Activated T-helper 17 cell treated with anti-CD3 and anti-CD28 coated beads, Interleukin-2, amount 50 U/mL, for 72 hours (primary cell): ENCODE results near the gene ZNF106. TPM values are rescaled to one million over a fixed set of nuclear protein-coding genes. Genes with fewer than 3 reads are reported as not detected.

Experiments
- ATAC-seq: fragments of 150-1000 bp; cut with Tn5 transposase; replicated peaks from 2 replicates; pipeline ENCODE4 v1.10.0; 2021; ENCODE audit warnings: mild to moderate bottlenecking, moderate library complexity
- H3K27ac Mint-ChIP-seq: one replicate; pipeline ENCODE4 v1.8.0; 2022; ENCODE audit warnings: mixed read lengths
- H3K27me3 Mint-ChIP-seq: one replicate; pipeline ENCODE4 v1.8.0; 2022; ENCODE audit warnings: mixed read lengths
- H3K36me3 Mint-ChIP-seq: one replicate; pipeline ENCODE4 v1.8.0; 2022; ENCODE audit warnings: low read depth, mild to moderate bottlenecking, mixed read lengths
- H3K4me1 Mint-ChIP-seq: one replicate; pipeline ENCODE4 v1.8.0; 2022; ENCODE audit warnings: mixed read lengths
- H3K4me3 Mint-ChIP-seq: one replicate; pipeline ENCODE4 v1.8.0; 2022; ENCODE audit warnings: mild to moderate bottlenecking, mixed read lengths
- H3K9me3 Mint-ChIP-seq: one replicate; pipeline ENCODE4 v1.8.0; 2022; ENCODE audit warnings: mixed read lengths
- total RNA-seq, 2 donors: library from RNA; stranded (reverse); gene quantifications; one replicate each; pipeline ENCODE4 v1.2.3, GENCODE V29; 2022

Gene ZNF106
- total RNA-seq, 2 donors from 2014 or later: 55.1 to 58.1 TPM

DNA sequence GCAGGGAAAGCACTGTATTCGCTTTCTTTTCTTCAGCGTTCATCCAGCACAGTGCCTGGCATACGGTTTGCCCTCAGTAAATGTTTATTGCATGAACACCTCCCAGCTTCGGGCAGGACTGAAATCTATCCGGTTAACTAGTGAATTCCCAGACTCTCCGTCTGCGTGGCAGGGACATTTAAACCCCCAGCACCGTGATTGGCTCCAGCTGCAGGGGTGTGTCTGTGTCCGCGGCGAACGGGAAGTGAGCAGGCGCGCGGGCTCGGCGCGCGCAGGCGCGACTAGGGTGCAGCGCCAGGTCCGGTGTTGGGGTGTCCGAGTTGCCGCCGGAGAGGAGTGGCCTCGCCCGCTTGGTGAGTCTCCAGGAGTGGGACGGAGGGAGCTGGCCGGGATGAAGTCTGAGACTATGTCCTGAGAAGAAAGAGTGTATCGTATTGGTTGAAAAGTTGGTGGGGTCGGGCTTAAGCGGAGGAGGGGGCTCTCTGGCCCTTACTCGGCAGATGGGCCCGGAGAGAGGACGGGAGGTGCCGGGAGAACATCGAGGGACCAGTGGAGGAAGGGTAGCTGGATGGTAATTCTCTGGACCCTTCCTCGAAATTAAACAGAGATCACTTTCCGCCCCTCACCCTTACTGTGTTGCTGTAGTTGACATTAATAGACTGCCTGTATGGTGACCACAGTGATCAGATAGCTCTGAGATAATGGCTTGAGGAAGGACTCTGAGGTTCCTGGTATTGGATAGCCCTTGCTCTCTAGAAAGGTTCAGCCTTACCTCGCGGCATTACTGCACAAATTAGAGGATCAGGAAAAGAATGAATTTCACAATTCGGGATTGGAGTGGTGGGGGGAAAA lies 4.6 kb upstream of the ZNF106 start, which contains the start of gene SNAP23:
Gene SNAP23, plus strand, starts transcription at position 274 of the 852 bp plus-strand sequence. CDS start 16,213 bp downstream, outside the sequence.
- peak; percentile 98 for ATAC-seq
- H3K4me3 Mint-ChIP-seq: peak within 1 kb of the TSS; percentile 99
- no peaks in the 10 kb centered on the region for H3K27me3 Mint-ChIP-seq
- H3K4me1 Mint-ChIP-seq: peaks cover 36% of the 10 kb centered on the region
- no peaks in the 10 kb centered on the region for H3K9me3 Mint-ChIP-seq
- peak within 1 kb of the TSS; percentile 97 for H3K27ac Mint-ChIP-seq
- H3K36me3 Mint-ChIP-seq: peaks cover 14% of the 10 kb centered on the region

- Mint-ChIP-seq H3K4me3 (peak overlapping the region; percentile 99), H3K27me3 (no peaks in the 10 kb centered on the region), H3K27ac (peak overlapping the region; percentile 97), H3K9me3 (no peaks in the 10 kb centered on the region), H3K36me3 (peaks cover 14% of the 10 kb centered on the region), H3K4me1 (peaks cover 36% of the 10 kb centered on the region)
- ATAC-seq: no peak
Measured at GRCh38 chr15:42494998-42495360, 4.0 kb upstream of the ZNF106 start.

GRCh38 chr15:42493679-42494078 lies 2.7 kb upstream of the ZNF106 start:
- H3K27me3 Mint-ChIP-seq: no peaks in the 10 kb centered on the region
- no peak for ATAC-seq
- H3K4me1 Mint-ChIP-seq: peaks cover 36% of the 10 kb centered on the region
- peak overlapping the region; percentile 21 for H3K27ac Mint-ChIP-seq
- H3K4me3 Mint-ChIP-seq: peak overlapping the region; percentile 99
- peaks cover 15% of the 10 kb centered on the region for H3K36me3 Mint-ChIP-seq
- no peaks in the 10 kb centered on the region for H3K9me3 Mint-ChIP-seq

DNA sequence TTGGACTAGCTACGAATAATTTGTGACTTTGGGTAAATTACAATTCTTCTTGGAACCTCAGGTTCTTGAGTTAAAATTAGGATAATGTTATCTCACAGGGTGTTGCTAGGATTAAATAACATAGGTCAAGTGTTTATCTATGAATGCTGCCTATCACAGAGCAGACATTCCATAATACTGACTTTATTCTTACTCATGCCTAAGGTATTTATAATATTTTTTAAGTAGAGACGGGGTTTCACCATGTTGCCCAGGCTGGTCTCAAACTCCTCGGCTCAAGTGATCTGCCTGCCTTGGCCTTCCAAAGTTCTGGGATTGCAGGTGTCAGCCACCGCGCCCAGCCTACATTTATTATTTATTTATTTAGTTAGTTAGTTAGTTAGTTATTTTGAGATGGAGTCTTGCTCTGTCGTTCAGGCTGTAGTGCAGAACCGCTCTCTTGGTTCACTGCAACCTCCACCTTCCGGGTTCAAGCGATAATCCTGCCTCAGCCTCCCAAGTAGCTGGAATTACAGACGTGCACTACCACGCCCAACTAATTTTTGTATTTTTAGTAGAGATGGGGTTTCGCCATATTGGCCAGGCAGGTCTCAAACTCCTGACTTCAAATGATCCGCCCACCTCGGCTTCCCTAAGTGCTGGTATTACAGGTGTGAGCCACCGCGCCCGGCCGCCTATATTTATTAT lies 741 bp upstream of the ZNF106 start:
- Mint-ChIP-seq H3K27ac (peak overlapping the region; percentile 99), H3K27me3 (no peaks in the 10 kb centered on the region), H3K4me3 (peak overlapping the region; percentile 100), H3K36me3 (peaks cover 29% of the 10 kb centered on the region), H3K4me1 (peaks cover 41% of the 10 kb centered on the region), H3K9me3 (no peaks in the 10 kb centered on the region)
- no peak for ATAC-seq

GRCh38 chr15:42490291-42490670 lies 660 bp downstream of the ZNF106 start:
- ATAC-seq: no peak
- Mint-ChIP-seq H3K9me3 (no peaks in the 10 kb centered on the region), H3K27ac (peak overlapping the region; percentile 99), H3K4me3 (peak overlapping the region; percentile 100), H3K36me3 (peaks cover 29% of the 10 kb centered on the region), H3K27me3 (no peaks in the 10 kb centered on the region), H3K4me1 (peaks cover 27% of the 10 kb centered on the region)

- Mint-ChIP-seq H3K27me3 (no peaks in the 10 kb centered on the region), H3K4me3 (no peak overlapping the region), H3K9me3 (no peaks in the 10 kb centered on the region), H3K4me1 (peaks cover 20% of the 10 kb centered on the region), H3K27ac (no peak overlapping the region), H3K36me3 (peaks cover 31% of the 10 kb centered on the region)
- peak; percentile 57 for ATAC-seq
Measured at GRCh38 chr15:42483677-42484076, 7.3 kb downstream of the ZNF106 start.

DNA sequence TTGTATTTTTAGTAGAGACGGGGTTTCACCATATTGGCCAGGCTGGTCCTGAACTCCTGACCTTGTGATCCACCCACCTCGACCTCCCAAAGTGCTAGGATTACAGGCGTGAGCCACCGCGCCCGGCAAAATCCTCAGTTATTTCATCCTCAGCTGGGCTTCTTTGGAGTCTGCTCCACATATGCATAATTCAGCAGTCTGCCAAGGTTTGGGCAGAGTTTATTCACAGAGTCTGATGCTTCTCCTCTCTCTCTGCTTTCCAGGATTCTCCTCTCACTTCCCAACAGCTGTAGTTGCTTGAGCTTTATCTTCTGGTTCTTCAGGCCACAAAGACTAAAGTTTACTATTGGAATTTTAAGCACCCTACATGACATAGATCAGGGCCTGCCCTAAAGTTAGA lies 8.2 kb downstream of the ZNF106 start:
- no peak overlapping the region for H3K4me3 Mint-ChIP-seq
- no peak overlapping the region for H3K27ac Mint-ChIP-seq
- H3K9me3 Mint-ChIP-seq: no peaks in the 10 kb centered on the region
- H3K27me3 Mint-ChIP-seq: no peaks in the 10 kb centered on the region
- H3K36me3 Mint-ChIP-seq: peaks cover 22% of the 10 kb centered on the region
- H3K4me1 Mint-ChIP-seq: peaks cover 14% of the 10 kb centered on the region
- ATAC-seq: no peak

- no peaks in the 10 kb centered on the region for H3K9me3 Mint-ChIP-seq
- peak overlapping the region; percentile 68 for H3K27ac Mint-ChIP-seq
- ATAC-seq: no peak
- no peak overlapping the region for H3K4me3 Mint-ChIP-seq
- H3K4me1 Mint-ChIP-seq: peaks cover 15% of the 10 kb centered on the region
- H3K36me3 Mint-ChIP-seq: peaks cover 28% of the 10 kb centered on the region
- no peaks in the 10 kb centered on the region for H3K27me3 Mint-ChIP-seq
Measured at GRCh38 chr15:42474827-42475226, 16.1 kb downstream of the ZNF106 start.

GRCh38 chr15:42471002-42471401 lies 19.9 kb downstream of the ZNF106 start:
- peak overlapping the region; percentile 75 for H3K27ac Mint-ChIP-seq
- no peaks in the 10 kb centered on the region for H3K9me3 Mint-ChIP-seq
- ATAC-seq: no peak
- no peak overlapping the region for H3K4me3 Mint-ChIP-seq
- peaks cover 10% of the 10 kb centered on the region for H3K4me1 Mint-ChIP-seq
- peaks cover 49% of the 10 kb centered on the region for H3K36me3 Mint-ChIP-seq
- H3K27me3 Mint-ChIP-seq: no peaks in the 10 kb centered on the region

DNA sequence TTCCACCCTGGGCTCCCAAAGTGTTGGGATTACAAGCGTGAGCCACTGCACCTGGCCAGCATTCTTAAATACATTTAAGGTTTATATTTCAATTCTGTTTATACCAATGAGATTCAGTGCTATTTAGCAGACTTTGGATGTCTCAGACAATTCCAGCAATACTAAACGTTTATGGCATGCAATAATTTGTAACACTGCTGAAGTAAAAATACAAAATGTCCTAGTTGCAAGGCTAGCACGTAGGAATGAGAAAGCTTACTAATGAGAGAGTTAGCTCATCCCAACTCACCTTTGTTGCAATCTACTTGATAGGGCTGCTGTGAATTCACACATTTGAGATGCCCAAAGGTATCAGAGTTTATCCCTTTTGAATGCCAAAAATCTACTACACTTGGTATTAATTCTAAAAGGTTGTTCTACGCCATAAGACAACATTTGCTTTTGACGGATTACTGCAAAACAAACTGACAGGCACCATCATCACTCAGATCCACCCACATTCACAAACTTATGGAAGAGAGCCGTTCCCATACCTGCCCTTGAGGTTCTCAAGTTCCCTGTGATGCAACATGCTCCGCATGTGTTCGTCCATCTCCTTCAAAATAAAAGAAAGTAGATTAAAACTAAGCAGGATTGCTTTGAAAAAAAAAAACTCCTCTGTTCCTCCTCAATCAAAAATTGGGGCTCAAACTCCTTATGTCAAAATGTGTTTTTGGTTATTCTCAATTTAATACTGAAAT lies 25.3 kb downstream of the ZNF106 start:
- H3K36me3 Mint-ChIP-seq: peaks cover 60% of the 10 kb centered on the region
- no peaks in the 10 kb centered on the region for H3K9me3 Mint-ChIP-seq
- H3K27ac Mint-ChIP-seq: no peak overlapping the region
- no peaks in the 10 kb centered on the region for H3K27me3 Mint-ChIP-seq
- ATAC-seq: no peak
- H3K4me3 Mint-ChIP-seq: no peak overlapping the region
- H3K4me1 Mint-ChIP-seq: no peaks in the 10 kb centered on the region

DNA sequence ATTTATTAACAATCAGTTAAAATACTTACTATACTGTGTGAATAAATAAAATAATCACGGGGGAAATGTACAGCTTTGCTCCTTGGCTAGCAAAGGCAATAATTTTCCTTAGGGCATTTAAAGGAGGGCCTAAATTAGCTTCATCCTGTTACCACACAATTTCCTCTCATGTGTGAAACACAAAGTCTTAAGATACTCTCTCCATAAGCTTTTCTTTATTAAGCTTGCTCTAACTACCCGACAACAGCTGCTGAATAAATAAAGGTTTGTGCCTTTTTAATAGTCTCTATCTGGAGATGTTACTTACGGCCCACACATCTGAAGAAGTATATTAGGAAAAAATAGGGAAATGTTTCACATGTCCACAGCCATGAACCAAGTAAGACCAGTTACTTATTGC lies 29.7 kb downstream of the ZNF106 start:
- Mint-ChIP-seq H3K9me3 (no peaks in the 10 kb centered on the region), H3K27me3 (no peaks in the 10 kb centered on the region), H3K36me3 (peaks cover 47% of the 10 kb centered on the region), H3K4me3 (no peak overlapping the region), H3K27ac (no peak overlapping the region), H3K4me1 (no peaks in the 10 kb centered on the region)
- no peak for ATAC-seq

- Mint-ChIP-seq H3K27me3 (no peaks in the 10 kb centered on the region), H3K36me3 (peaks cover 26% of the 10 kb centered on the region), H3K9me3 (no peaks in the 10 kb centered on the region), H3K4me3 (no peak overlapping the region), H3K4me1 (no peaks in the 10 kb centered on the region), H3K27ac (peak overlapping the region; percentile 39)
- no peak for ATAC-seq
Measured at GRCh38 chr15:42457445-42458442, 33.2 kb downstream of the ZNF106 start.

GRCh38 chr15:42456971-42457370 lies 34.0 kb downstream of the ZNF106 start:
- no peaks in the 10 kb centered on the region for H3K4me1 Mint-ChIP-seq
- ATAC-seq: no peak
- peak overlapping the region; percentile 39 for H3K27ac Mint-ChIP-seq
- no peaks in the 10 kb centered on the region for H3K27me3 Mint-ChIP-seq
- no peak overlapping the region for H3K4me3 Mint-ChIP-seq
- no peaks in the 10 kb centered on the region for H3K9me3 Mint-ChIP-seq
- peaks cover 29% of the 10 kb centered on the region for H3K36me3 Mint-ChIP-seq
